Skeletal muscle cell (primary cell): ENCODE results near the gene UBAC2.

Experiments used
- DNase-seq: peaks from one replicate; pipeline ENCODE4 v3.0.0-alpha.2; 2010; ENCODE audit warnings: low read depth
- H3K4me3 ChIP-seq: 2 replicates; pipeline ENCODE4 v1.5.1; 2011; ENCODE audit warnings: low read depth, mild to moderate bottlenecking, control low read depth, low read length, moderate library complexity

UBAC2 gene

DNA sequence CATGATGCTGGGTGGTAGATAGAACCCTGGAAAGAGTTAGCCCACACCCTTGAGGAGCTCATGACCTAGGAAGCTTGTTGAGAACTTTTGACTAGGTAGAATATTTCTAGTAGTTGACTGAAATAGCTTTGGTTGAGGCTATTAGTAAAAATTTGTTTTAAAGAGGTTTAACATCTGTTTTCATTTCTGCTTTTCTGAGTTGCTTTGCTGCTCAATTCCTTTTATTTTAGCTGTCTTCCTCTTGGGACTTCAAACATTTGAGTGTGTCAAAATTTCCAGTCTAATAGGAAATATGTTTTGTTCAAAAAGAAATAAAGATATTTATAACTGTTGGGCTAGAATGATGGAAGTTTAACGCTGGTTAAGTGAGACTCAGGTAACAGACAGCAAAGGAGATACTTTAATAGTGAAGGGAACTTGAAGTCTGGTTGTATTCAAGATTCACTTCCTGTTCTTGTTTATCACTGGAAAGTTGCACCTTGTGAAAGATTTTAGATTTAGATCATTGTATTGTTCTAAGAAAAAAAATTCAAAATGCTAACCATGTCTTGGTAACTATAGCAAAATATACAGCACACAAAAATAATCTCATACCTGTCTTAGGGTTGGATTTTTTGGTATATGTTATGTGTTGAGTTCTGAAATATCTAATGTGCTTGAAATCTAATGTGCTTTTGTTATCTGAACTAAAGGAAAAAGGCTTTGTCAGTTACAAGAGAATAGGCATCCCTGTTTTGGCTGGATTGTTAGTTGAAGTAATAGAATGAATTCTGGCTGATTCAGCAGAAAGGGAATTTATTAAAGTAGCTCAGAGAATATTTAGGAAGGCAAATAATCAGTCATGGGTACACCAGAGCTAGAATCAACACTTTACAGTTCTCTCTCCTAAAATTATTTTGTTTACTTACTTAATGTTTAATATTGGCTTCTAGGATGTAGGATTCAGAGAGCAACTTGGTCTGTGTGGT lies 81.9 kb downstream of the UBAC2 start:
- no peak overlapping the region for H3K4me3 ChIP-seq
- no peak for DNase-seq

DNA sequence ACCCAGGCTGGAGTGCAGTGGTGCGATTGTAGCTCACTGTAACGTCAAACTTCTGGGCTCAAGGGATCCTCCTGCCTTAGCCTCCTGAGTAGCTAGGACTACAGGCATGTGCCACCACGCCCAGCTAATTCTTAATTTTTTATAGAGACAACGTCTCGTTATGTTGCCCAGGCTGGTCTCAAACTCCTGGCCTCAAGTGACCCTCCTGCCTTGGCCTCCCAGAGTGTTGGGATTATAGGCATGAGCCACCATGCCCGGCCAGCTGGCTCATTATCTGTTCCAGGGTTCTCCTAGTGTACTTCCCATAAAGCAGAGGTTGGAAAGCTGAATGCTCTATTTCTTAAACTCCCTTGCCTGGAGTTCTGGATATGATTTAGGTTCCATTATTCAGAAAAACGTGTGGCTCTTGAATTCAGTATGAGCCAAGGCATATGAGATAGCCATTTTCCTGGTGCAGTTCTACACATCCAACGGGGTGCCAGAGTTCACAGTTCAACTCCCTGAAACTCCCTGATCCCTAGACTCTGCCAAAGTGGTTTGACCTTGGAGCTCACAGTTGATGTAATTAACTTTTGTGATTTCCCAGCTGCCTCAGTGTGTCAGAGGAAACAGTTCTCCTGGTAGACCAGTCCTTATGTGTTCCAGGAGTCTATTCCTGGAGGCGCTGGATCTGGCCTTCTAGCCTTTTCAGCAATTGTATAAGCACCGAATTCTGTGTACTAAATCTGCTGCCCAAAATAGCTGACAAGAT lies 85.0 kb downstream of the UBAC2 start:
- H3K4me3 ChIP-seq: no peak overlapping the region

DNA sequence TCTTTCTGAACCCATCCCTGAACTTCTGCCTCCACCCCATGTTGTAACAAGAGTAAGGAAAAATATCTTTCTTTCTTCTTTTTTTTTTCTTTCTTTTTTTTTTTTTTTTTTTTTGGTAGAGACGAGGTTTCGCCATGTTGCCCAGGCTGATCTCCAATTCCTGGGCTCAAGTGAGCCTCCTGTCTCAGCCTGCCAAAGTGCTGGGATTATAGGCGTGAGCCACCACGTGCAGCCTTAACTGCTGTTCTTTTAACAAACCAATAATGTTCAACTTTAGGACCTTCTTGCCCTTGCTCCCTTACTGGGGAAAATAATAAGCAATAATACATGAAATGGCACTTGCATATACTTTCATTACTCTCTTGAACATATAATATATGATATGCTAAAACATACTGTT lies 86.9 kb downstream of the UBAC2 start:
- no peak for DNase-seq
- no peak overlapping the region for H3K4me3 ChIP-seq

More for the DNA sequence above, 85.0 kb downstream of the UBAC2 start:
- DNase-seq: no peak

DNA sequence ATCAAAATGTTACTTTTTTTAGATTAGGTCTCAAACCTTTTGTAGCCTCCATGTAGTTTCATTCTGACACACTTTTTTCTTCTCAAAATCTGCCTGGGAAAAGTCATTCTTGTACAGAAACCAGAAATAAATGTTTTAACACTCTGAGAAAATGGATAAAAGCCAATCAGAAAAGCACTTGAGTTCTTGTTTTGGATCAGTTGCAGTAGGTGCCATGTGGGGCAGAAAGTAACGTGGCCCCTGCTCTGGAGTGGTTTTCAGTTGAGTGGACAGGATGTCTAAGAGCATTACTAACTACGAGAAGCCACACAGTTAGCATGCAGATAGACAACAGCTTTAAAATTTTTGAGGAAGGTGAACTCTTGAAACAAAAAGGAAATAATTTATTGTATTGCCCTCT lies 87.4 kb downstream of the UBAC2 start:
- no peak overlapping the region for H3K4me3 ChIP-seq
- no peak for DNase-seq

GRCh38 chr13:99289271-99289670 lies 88.6 kb downstream of the UBAC2 start:
- no peak overlapping the region for H3K4me3 ChIP-seq
- no peak for DNase-seq

GRCh38 chr13:99289674-99290337 lies 89.2 kb downstream of the UBAC2 start:
- no peak for DNase-seq
- no peak overlapping the region for H3K4me3 ChIP-seq

- DNase-seq: no peak
- no peak overlapping the region for H3K4me3 ChIP-seq
Measured at GRCh38 chr13:99290894-99291293, 90.2 kb downstream of the UBAC2 start.

- H3K4me3 ChIP-seq: no peak overlapping the region
- no peak for DNase-seq
Measured at GRCh38 chr13:99293178-99293577, 92.5 kb downstream of the UBAC2 start.

- no peak overlapping the region for H3K4me3 ChIP-seq
- no peak for DNase-seq
Measured at GRCh38 chr13:99294198-99294597, 93.5 kb downstream of the UBAC2 start.

- no peak overlapping the region for H3K4me3 ChIP-seq
- no peak for DNase-seq
Measured at GRCh38 chr13:99294958-99295357, 94.3 kb downstream of the UBAC2 start.

- no peak for DNase-seq
- no peak overlapping the region for H3K4me3 ChIP-seq
Measured at GRCh38 chr13:99295488-99296252, 95.0 kb downstream of the UBAC2 start.

DNA sequence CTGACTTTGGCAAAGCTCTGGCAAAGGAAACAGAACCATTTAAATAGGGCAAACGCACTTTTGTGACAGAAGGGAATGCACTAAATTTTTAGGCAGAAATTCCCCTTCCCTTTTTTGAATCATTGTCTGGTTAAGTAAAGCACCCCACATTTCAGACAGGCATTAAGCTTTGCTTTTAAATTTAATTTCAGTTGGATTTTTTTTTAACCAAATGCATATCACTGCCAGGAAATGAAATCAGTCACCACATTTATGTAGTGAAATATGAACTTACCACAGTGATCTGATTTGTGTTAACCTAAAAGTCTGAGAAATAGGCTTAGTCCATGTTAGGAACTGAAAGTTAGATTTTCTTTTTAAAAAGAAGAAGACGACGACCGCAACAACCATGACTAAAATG lies 95.7 kb downstream of the UBAC2 start:
- H3K4me3 ChIP-seq: no peak overlapping the region
- no peak for DNase-seq

DNA sequence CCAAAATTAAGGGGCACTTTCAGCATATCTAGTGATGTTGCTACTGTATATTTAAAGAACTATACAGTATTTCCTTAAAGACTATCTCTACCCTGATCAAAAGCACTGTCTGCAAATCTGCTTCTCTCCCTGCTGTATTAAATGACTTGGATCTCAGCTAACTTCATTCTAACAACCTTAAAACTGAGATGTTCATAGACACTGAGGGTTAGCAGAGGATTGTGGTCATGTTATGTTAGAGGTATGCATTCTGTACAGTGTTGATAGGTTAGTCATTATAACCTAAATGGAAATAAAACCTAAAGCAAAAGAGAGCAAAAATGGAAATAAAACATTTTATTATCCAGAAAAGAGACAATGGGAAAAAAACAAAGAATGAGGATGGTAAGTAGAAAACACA lies 96.7 kb downstream of the UBAC2 start:
- no peak for DNase-seq
- no peak overlapping the region for H3K4me3 ChIP-seq

DNA sequence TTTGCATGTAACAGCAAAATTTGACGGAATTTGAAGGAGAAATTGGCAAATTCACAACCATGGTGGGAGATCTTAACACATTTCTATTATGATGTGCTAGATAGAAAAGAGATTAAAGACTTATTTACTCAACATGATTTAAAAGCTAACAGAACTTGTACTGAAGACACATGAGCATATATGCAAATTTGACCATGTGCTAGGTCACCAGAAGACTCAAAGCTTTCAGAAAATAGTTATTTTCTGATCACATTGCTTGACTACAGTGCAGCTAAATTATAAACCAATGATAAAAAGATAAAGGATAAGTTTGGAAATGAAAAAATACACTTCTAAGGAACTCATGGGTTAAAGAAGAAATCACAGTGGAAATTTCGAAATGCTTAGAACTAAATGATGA lies 97.4 kb downstream of the UBAC2 start:
- no peak for DNase-seq
- no peak overlapping the region for H3K4me3 ChIP-seq

DNA sequence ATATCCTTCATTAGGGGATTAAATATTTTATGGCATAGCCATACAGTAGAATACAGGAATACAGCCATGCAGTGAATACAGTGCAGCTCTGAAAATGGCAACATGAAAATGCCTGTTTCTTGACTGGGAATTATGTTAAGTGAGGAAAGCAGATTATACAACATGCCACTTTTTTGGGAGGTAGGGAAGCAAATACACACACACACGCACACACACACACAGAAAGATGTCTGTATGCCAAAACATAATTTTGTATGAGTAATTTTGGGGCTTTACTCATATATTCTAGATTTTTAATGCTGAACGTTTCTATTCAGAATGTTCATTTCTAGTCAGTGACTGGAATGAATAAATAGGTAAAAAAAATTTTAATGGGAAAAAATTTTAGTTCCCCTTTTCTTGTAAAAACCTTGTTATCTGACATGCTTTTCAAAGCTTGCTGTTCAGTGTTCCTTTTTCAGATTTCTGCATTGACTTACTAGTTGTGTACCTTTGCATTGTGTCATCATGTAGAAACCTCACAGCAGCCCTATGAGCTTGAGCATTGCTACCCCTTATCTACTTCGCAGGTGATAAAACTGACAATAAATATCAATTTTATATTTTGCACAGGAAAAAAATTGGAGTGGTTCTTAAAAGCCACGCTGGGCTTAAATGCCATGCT lies 98.7 kb downstream of the UBAC2 start:
- no peak overlapping the region for H3K4me3 ChIP-seq
- no peak for DNase-seq

- no peak for DNase-seq
- H3K4me3 ChIP-seq: no peak overlapping the region
Measured at GRCh38 chr13:99299920-99300341, 99.3 kb downstream of the UBAC2 start.

DNA sequence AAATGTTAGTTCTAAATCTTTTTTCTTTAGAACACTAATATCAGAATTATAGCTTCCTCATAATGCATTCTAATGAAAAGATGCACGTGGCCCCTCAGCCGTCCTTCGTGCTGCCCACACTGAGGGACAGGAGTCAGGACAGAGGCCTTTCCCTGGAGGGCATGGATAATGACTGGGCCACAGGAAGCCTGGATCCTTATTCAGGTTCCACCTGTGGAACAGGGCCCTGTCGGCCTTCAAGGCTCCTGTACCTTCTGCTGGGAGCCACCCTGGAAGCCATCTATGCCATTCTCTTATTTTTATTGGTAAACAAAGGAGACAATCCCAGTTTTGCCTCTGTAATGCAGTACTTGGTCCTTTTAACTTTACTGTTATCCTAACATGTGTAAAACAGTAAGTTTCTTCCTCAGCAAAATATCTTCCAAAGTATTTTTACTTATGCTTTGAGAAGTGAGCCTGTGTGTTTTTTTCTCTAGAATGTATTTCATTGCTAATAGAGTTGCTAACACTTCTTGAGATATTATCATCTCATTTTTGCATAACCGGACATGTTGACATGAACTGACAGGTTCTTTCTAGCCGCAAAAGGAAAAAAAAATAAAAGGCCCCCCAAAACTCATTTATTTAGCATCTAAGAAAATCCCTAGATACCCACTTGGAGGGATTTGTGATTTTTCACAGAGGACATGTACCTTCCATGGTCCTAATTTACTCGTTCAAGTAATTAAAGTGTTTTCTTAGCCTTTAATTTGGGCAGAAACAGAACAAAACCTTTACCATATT lies 100.6 kb downstream of the UBAC2 start:
- DNase-seq: no peak
- no peak overlapping the region for H3K4me3 ChIP-seq
